Measurements from ENCODE around the gene CABYR.

GRCh38 chr18:24176727-24177416 is 38.0 kb downstream of the CABYR start:
- TF ChIP-seq CTCF (IDR thresholded peaks at IDR 0.05) (peak; percentile 78), MAX (CRISPR knock-in tag; IDR thresholded peaks at IDR 0.05) (no peak), CBFB (CRISPR knock-in tag; IDR thresholded peaks at IDR 0.05; ENCODE audit: low read depth) (no peak), USF1 (CRISPR knock-in tag; IDR thresholded peaks at IDR 0.05) (no peak), HMGXB4 (CRISPR knock-in tag; IDR thresholded peaks at IDR 0.05) (no peak), CREM (CRISPR knock-in tag; IDR thresholded peaks at IDR 0.05) (no peak), TCF7 (CRISPR knock-in tag; IDR thresholded peaks at IDR 0.05; ENCODE audit: low read depth) (no peak), MXD4 (CRISPR knock-in tag; IDR thresholded peaks at IDR 0.05; ENCODE audit: borderline replicate concordance) (no peak), NR3C1 (CRISPR knock-in tag; conservative IDR thresholded peaks at IDR 0.05; ENCODE audit: low read depth) (no peak), SMAD4 (CRISPR knock-in tag; IDR thresholded peaks at IDR 0.05) (no peak)
- TF ChIP-seq, protein P1, sequence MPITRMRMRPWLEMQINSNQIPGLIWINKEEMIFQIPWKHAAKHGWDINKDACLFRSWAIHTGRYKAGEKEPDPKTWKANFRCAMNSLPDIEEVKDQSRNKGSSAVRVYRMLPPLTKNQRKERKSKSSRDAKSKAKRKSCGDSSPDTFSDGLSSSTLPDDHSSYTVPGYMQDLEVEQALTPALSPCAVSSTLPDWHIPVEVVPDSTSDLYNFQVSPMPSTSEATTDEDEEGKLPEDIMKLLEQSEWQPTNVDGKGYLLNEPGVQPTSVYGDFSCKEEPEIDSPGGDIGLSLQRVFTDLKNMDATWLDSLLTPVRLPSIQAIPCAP (CRISPR knock-in tag; IDR thresholded peaks at IDR 0.05), result no peak
- TF ChIP-seq, protein P2, sequence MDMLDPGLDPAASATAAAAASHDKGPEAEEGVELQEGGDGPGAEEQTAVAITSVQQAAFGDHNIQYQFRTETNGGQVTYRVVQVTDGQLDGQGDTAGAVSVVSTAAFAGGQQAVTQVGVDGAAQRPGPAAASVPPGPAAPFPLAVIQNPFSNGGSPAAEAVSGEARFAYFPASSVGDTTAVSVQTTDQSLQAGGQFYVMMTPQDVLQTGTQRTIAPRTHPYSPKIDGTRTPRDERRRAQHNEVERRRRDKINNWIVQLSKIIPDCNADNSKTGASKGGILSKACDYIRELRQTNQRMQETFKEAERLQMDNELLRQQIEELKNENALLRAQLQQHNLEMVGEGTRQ (CRISPR knock-in tag; IDR thresholded peaks at IDR 0.05), result no peak
- TF ChIP-seq, protein P3, sequence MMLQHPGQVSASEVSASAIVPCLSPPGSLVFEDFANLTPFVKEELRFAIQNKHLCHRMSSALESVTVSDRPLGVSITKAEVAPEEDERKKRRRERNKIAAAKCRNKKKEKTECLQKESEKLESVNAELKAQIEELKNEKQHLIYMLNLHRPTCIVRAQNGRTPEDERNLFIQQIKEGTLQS (CRISPR knock-in tag; conservative IDR thresholded peaks at IDR 0.05), result no peak
